Hepatocyte (in vitro differentiated cells): ENCODE results near the gene SLC51A. TPM values are rescaled to one million over a fixed set of nuclear protein-coding genes. Genes with fewer than 3 reads are reported as not detected.

Experiments used
- DNase-seq: peaks from one replicate; pipeline ENCODE4 v3.0.0-alpha.2; 2016; ENCODE audit warnings: low spot score
- H2AFZ ChIP-seq: fragments of 200-600 bp; sonication (generic); 2 replicates; pipeline ENCODE4 v1.6.0; 2016; ENCODE audit warnings: antibody characterized with exemption, mild to moderate bottlenecking
- H3K27ac ChIP-seq: fragments of 200-600 bp; sonication (generic); 2 replicates; pipeline ENCODE4 v1.5.1; 2016; ENCODE audit warnings: mild to moderate bottlenecking
- H3K27me3 ChIP-seq: fragments of 200-600 bp; sonication (generic); 2 replicates; pipeline ENCODE4 v1.6.1; 2016
- H3K36me3 ChIP-seq: fragments of 200-600 bp; sonication (generic); replicated peaks from 2 replicates; pipeline ENCODE4 v1.5.1; 2016; ENCODE audit warnings: low read depth; ENCODE audit not compliant: insufficient read depth
- H3K4me1 ChIP-seq: fragments of 200-600 bp; sonication (generic); 2 replicates; pipeline ENCODE4 v1.5.1; 2016; ENCODE audit warnings: mild to moderate bottlenecking, moderate library complexity; ENCODE audit not compliant: insufficient read depth
- H3K4me2 ChIP-seq: fragments of 200-600 bp; sonication (generic); 2 replicates; pipeline ENCODE4 v1.6.0; 2016
- H3K4me3 ChIP-seq: fragments of 200-600 bp; sonication (generic); 2 replicates; pipeline ENCODE4 v1.5.1; 2016; ENCODE audit warnings: mild to moderate bottlenecking
- H3K79me2 ChIP-seq: fragments of 200-600 bp; sonication (generic); 2 replicates; pipeline ENCODE4 v1.6.0; 2017; ENCODE audit warnings: mild to moderate bottlenecking
- H3K9me2 ChIP-seq: fragments of 200-600 bp; sonication (generic); replicated peaks from 2 replicates; pipeline ENCODE4 v1.6.0; 2017; ENCODE audit warnings: mild to moderate bottlenecking; ENCODE audit not compliant: insufficient read depth
- H3K9me3 ChIP-seq: fragments of 200-600 bp; sonication (generic); 2 replicates; pipeline ENCODE4 v1.5.1; 2016; ENCODE audit warnings: low read depth, mild to moderate bottlenecking
- H4K20me1 ChIP-seq: fragments of 200-600 bp; sonication (generic); 2 replicates; pipeline ENCODE4 v1.6.0; 2016; ENCODE audit warnings: mild to moderate bottlenecking; ENCODE audit not compliant: insufficient read depth, poor library complexity, severe bottlenecking
- EZH2 ChIP-seq: fragments of 200-600 bp; sonication (generic); IDR thresholded peaks from 2 replicates; pipeline ENCODE4 v1.6.1; 2016; ENCODE audit warnings: antibody characterized with exemption, mild to moderate bottlenecking, borderline replicate concordance
- EZH2phosphoT487 ChIP-seq: fragments of 200-600 bp; sonication (generic); IDR thresholded peaks from one replicate; pipeline ENCODE4 v1.6.1; 2018; ENCODE audit warnings: antibody characterized with exemption, mild to moderate bottlenecking, low read depth, moderate library complexity; ENCODE audit not compliant: unreplicated experiment, severe bottlenecking
- whole genome bisulfite sequencing: methylation state at CpG from one replicate; pipeline ENCODE4 v1.1.6; 2016; ENCODE audit warnings: low lambda C conversion rate; ENCODE audit errors: missing lambda C conversion rate; 5-methylcytosine and 5-hydroxymethylcytosine counted together
- polyA plus RNA-seq: library from polyadenylated mRNA; unstranded; fragments of >200 nt; fragmentation: Nextera tagmentation; extraction: Ambion mirVana; gene quantifications from 2 replicates; pipeline ENCODE4 v1.2.1, GENCODE V29; 2016
- total RNA-seq: library from RNA; depleted of rRNA; stranded (reverse); fragments of >200 nt; gene quantifications from 2 replicates; pipeline ENCODE4 v1.2.3, GENCODE V29; 2014
- TF ChIP-seq, protein P1 (sequence below): fragments of 200-600 bp; sonication (generic); IDR thresholded peaks from 2 replicates; pipeline ENCODE4 v1.5.1; 2016; ENCODE audit warnings: antibody characterized with exemption, mild to moderate bottlenecking; ENCODE audit not compliant: poor library complexity

SLC51A gene
- total and polyA plus RNA-seq, 2 experiments from 2014 or later: 3.9 to 15.8 TPM

DNA sequence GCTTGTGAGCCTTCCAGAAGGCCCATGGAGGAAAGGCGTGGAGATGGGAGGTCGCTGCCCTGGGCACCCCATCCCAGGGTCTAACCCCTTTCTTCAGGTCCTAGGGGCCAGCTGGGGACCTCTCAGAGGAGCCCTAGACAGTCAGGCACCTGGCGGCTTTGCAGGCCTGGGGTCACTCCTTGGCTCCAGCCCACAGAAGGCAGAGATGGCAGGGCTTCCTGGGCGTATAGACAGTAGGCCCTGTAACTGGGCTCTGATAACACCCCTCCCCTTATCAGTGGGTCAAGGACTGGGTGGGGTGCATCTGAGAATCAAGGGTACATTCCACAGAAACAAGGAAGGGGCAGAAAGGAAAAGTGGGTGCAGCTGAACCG is 21.8 kb upstream of the SLC51A start:
- Histone ChIP-seq H3K27me3 (no peaks in the 10 kb centered on the region), H3K9me2 (no peaks in the 10 kb centered on the region), H3K36me3 (no peaks in the 10 kb centered on the region), H3K4me2 (no peak overlapping the region), H2AFZ (no peak overlapping the region), H3K79me2 (no peaks in the 10 kb centered on the region), H3K4me3 (no peak overlapping the region), H3K27ac (no peak overlapping the region), H3K4me1 (peaks cover 12% of the 10 kb centered on the region), H3K9me3 (no peaks in the 10 kb centered on the region), H4K20me1 (no peaks in the 10 kb centered on the region)
- TF ChIP-seq EZH2 (no peak), EZH2phosphoT487 (no peak)
- TF ChIP-seq, protein P1, sequence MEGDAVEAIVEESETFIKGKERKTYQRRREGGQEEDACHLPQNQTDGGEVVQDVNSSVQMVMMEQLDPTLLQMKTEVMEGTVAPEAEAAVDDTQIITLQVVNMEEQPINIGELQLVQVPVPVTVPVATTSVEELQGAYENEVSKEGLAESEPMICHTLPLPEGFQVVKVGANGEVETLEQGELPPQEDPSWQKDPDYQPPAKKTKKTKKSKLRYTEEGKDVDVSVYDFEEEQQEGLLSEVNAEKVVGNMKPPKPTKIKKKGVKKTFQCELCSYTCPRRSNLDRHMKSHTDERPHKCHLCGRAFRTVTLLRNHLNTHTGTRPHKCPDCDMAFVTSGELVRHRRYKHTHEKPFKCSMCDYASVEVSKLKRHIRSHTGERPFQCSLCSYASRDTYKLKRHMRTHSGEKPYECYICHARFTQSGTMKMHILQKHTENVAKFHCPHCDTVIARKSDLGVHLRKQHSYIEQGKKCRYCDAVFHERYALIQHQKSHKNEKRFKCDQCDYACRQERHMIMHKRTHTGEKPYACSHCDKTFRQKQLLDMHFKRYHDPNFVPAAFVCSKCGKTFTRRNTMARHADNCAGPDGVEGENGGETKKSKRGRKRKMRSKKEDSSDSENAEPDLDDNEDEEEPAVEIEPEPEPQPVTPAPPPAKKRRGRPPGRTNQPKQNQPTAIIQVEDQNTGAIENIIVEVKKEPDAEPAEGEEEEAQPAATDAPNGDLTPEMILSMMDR: no peak
- DNase-seq: no peak
- WGBS: 86% methylated on average over 5 of the region's 5 CpGs

DNA sequence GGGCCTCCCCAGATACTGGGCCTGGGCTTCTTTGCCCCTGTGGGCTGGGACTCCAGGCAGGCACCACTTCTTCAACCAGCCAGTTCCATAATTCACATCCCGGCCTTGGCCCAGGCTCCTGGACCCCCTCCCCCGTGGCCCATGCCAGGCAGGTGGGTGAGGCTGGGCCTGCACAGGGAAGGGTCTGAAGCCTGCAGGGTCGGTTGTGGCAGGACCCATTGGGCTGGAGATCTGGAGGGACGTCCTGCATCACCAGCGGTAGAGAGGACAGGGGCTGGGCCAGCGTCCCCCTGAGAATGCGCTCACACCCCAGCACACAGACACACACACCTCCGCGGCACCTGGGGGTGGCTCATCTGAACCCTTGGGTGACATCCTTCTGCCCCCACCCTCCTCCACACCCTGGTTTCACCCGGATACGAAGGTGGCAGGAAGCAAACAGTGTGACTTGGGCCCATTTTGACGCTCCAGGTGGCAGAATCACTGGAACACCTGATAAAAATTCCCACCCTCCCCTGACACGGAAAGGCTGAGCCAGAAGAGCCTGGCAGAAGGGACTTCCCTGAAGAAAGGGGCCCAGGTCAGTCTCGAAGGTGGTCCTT is 20.6 kb upstream of the SLC51A start:
- WGBS: 92% methylated on average over 14 of the region's 14 CpGs
- H3K9me2 ChIP-seq: no peaks in the 10 kb centered on the region
- no peaks in the 10 kb centered on the region for H4K20me1 ChIP-seq
- H3K4me2 ChIP-seq: no peak overlapping the region
- peaks cover 12% of the 10 kb centered on the region for H3K4me1 ChIP-seq
- no peak for DNase-seq
- TF ChIP-seq EZH2 (no peak), EZH2phosphoT487 (no peak)
- TF ChIP-seq, protein P1: no peak
- H3K27ac ChIP-seq: no peak overlapping the region
- no peaks in the 10 kb centered on the region for H3K27me3 ChIP-seq
- H3K9me3 ChIP-seq: no peaks in the 10 kb centered on the region
- H3K36me3 ChIP-seq: no peaks in the 10 kb centered on the region
- no peaks in the 10 kb centered on the region for H3K79me2 ChIP-seq
- H2AFZ ChIP-seq: no peak overlapping the region
- H3K4me3 ChIP-seq: no peak overlapping the region

DNA sequence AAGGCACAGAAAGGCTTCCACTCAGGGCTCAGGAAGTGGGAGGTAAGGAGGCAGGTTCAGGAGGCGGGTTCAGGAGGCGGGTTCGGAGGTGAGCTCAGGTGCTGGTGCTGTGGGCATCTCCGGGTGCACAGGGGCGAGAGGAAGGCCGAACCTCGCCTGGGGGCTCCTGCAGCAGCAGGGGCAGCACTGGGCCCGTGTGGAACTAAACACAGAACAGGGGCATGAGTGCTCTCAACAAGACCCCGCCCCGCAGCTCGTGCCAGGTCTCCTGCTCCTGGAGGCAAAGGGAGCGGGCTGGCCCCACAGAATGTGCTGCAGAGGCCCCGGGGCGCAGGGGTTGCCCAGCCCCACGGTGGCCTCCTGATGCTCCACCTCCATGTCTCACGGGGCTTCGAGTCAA is 18.8 kb upstream of the SLC51A start:
- Histone ChIP-seq H3K27ac (no peak overlapping the region), H3K27me3 (no peaks in the 10 kb centered on the region), H3K36me3 (no peaks in the 10 kb centered on the region), H3K79me2 (no peaks in the 10 kb centered on the region), H3K4me3 (no peak overlapping the region), H3K4me2 (no peak overlapping the region), H3K9me3 (no peaks in the 10 kb centered on the region), H2AFZ (no peak overlapping the region), H3K4me1 (peaks cover 12% of the 10 kb centered on the region), H4K20me1 (no peaks in the 10 kb centered on the region), H3K9me2 (no peaks in the 10 kb centered on the region)
- DNase-seq: no peak
- TF ChIP-seq EZH2phosphoT487 (no peak), EZH2 (no peak)
- TF ChIP-seq, protein P1: no peak
- 89% methylated on average over 15 of the region's 17 CpGs for WGBS
